ENCODE results near the gene TESMIN.

The TESMIN gene

GRCh38 chr11:68680541-68681231 is 70.6 kb downstream of the TESMIN start:
- DNase-seq: no peak

GRCh38 chr11:68678031-68678441 is 73.3 kb downstream of the TESMIN start:
- no peak for DNase-seq

GRCh38 chr11:68677432-68677831 is 73.9 kb downstream of the TESMIN start:
- no peak for DNase-seq

GRCh38 chr11:68674461-68674860 is 76.9 kb downstream of the TESMIN start:
- DNase-seq: no peak

- no peak for DNase-seq
Measured at GRCh38 chr11:68673991-68674390, 77.3 kb downstream of the TESMIN start.

- no peak for DNase-seq
Measured at GRCh38 chr11:68673306-68673945, 77.9 kb downstream of the TESMIN start.

- DNase-seq: no peak
Measured at GRCh38 chr11:68670208-68670992, 80.9 kb downstream of the TESMIN start.

- DNase-seq: no peak
Measured at GRCh38 chr11:68669301-68670090, 81.8 kb downstream of the TESMIN start.

- no peak for DNase-seq
Measured at GRCh38 chr11:68667511-68668500, 83.5 kb downstream of the TESMIN start.

- DNase-seq: no peak
Measured at GRCh38 chr11:68666849-68667248, 84.5 kb downstream of the TESMIN start.

GRCh38 chr11:68665436-68665835 is 85.9 kb downstream of the TESMIN start:
- DNase-seq: no peak

- DNase-seq: no peak
Measured at GRCh38 chr11:68664906-68665305, 86.4 kb downstream of the TESMIN start.

- no peak for DNase-seq
Measured at GRCh38 chr11:68664141-68664540, 87.2 kb downstream of the TESMIN start.

- no peak for DNase-seq
Measured at GRCh38 chr11:68663482-68664010, 87.8 kb downstream of the TESMIN start.

GRCh38 chr11:68661697-68662603 is 89.4 kb downstream of the TESMIN start:
- no peak for DNase-seq

GRCh38 chr11:68661014-68661413 is 90.3 kb downstream of the TESMIN start:
- no peak for DNase-seq

- DNase-seq: no peak
Measured at GRCh38 chr11:68660066-68660810, 91.1 kb downstream of the TESMIN start.

GRCh38 chr11:68659158-68659921 is 92.0 kb downstream of the TESMIN start:
- DNase-seq: no peak

GRCh38 chr11:68658661-68659060 is 92.7 kb downstream of the TESMIN start:
- DNase-seq: no peak

Data from bone marrow (tissue), 2 donors.